IMR-90 (cell line): Measurements from ENCODE around the gene CKAP5.

Experiments
- CEBPB ChIP-seq: IDR thresholded peaks from 2 replicates; pipeline ENCODE4 v1.6.1; 2012; ENCODE audit warnings: low read depth, low read length, improper control_type of control experiment
- FOS ChIP-seq: fragments of 150-350 bp; IDR thresholded peaks from 2 replicates; pipeline ENCODE4 v1.6.1; 2016; ENCODE audit warnings: low read depth, low read length
- POLR2A ChIP-seq: IDR thresholded peaks from 2 replicates; pipeline ENCODE4 v1.6.1; 2012; ENCODE audit warnings: mild to moderate bottlenecking, low read depth, low read length
- RAD21 ChIP-seq: IDR thresholded peaks from 2 replicates; pipeline ENCODE4 v1.6.1; 2012; ENCODE audit warnings: low read length, improper control_type of control experiment
- RCOR1 ChIP-seq: IDR thresholded peaks from 2 replicates; pipeline ENCODE4 v1.6.1; 2012; ENCODE audit warnings: mild to moderate bottlenecking, low read length, improper control_type of control experiment; ENCODE audit not compliant: insufficient replicate concordance
- RFX5 ChIP-seq: IDR thresholded peaks from 2 replicates; pipeline ENCODE4 v1.8.0; 2012; ENCODE audit warnings: low read depth, mild to moderate bottlenecking, low read length, moderate library complexity
- SMC3 ChIP-seq: fragments of 150-350 bp; IDR thresholded peaks from 2 replicates; pipeline ENCODE4 v1.6.1; 2016; ENCODE audit warnings: low read depth, mild to moderate bottlenecking, antibody characterized with exemption, low read length, moderate library complexity
- USF2 ChIP-seq: fragments of 150-350 bp; IDR thresholded peaks from 2 replicates; pipeline ENCODE4 v1.6.1; 2017; ENCODE audit warnings: mild to moderate bottlenecking, antibody characterized with exemption, low read length, low read depth
- TF ChIP-seq, protein P1 (sequence below): conservative IDR thresholded peaks from 2 replicates; pipeline ENCODE4 v1.5.1; 2012; ENCODE audit warnings: mild to moderate bottlenecking, low read depth, low read length, improper control_type of control experiment
- TF ChIP-seq, protein P2 (sequence below): fragments of 150-350 bp; IDR thresholded peaks from 2 replicates; pipeline ENCODE4 v1.6.1; 2016; ENCODE audit warnings: low read depth, mild to moderate bottlenecking, low read length, moderate library complexity, borderline replicate concordance

- TF ChIP-seq, protein P1, sequence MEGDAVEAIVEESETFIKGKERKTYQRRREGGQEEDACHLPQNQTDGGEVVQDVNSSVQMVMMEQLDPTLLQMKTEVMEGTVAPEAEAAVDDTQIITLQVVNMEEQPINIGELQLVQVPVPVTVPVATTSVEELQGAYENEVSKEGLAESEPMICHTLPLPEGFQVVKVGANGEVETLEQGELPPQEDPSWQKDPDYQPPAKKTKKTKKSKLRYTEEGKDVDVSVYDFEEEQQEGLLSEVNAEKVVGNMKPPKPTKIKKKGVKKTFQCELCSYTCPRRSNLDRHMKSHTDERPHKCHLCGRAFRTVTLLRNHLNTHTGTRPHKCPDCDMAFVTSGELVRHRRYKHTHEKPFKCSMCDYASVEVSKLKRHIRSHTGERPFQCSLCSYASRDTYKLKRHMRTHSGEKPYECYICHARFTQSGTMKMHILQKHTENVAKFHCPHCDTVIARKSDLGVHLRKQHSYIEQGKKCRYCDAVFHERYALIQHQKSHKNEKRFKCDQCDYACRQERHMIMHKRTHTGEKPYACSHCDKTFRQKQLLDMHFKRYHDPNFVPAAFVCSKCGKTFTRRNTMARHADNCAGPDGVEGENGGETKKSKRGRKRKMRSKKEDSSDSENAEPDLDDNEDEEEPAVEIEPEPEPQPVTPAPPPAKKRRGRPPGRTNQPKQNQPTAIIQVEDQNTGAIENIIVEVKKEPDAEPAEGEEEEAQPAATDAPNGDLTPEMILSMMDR: no peak
- TF ChIP-seq POLR2A (no peak), RAD21 (no peak), FOS (no peak), USF2 (no peak), RCOR1 (no peak), RFX5 (no peak), CEBPB (no peak), SMC3 (no peak)
- TF ChIP-seq, protein P2, sequence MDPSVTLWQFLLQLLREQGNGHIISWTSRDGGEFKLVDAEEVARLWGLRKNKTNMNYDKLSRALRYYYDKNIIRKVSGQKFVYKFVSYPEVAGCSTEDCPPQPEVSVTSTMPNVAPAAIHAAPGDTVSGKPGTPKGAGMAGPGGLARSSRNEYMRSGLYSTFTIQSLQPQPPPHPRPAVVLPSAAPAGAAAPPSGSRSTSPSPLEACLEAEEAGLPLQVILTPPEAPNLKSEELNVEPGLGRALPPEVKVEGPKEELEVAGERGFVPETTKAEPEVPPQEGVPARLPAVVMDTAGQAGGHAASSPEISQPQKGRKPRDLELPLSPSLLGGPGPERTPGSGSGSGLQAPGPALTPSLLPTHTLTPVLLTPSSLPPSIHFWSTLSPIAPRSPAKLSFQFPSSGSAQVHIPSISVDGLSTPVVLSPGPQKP: no peak
Observed at GRCh38 chr11:46832511-46833214, 13.4 kb downstream of the CKAP5 start.
